HepG2 (cell line): ENCODE results near the gene KDM1B. TPM values are rescaled to one million over a fixed set of nuclear protein-coding genes. Genes with fewer than 3 reads are reported as not detected.

Experiments
- MBNL3 ChIP-seq: fragments of 250-450 bp; sonication (Bioruptor Pico); conservative IDR thresholded peaks from 2 replicates; pipeline ENCODE4 v1.8.0; 2022; ENCODE audit warnings: mild to moderate bottlenecking, inconsistent platforms
- POGZ ChIP-seq: sonication (generic); formaldehyde crosslinking; IDR thresholded peaks from 2 replicates; pipeline ENCODE4 v1.4.0; 2020; ENCODE audit warnings: mild to moderate bottlenecking, missing genetic modification reagents
- RERE ChIP-seq: IDR thresholded peaks from 2 replicates; pipeline ENCODE4 v1.6.1; 2016; ENCODE audit warnings: low read depth, missing genetic modification reagents, missing compliant biosample characterization
- TEAD3 ChIP-seq: optimal IDR thresholded peaks from 2 replicates; pipeline ENCODE3; 2016; ENCODE audit warnings: borderline replicate concordance
- USF2 ChIP-seq, 2 experiments: sonication (generic) in 1 of 2; formaldehyde crosslinking in 1 of 2; IDR thresholded peaks; 2 replicates each; pipeline versions ENCODE4 v1.5.1 to v1.6.1; 2011 to 2020; ENCODE audit warnings: borderline replicate concordance in 1 of 2, low read depth in 1 of 2, low read length in 1 of 2, mild to moderate bottlenecking in 1 of 2, missing genetic modification reagents in 1 of 2, moderate library complexity in 1 of 2
- ZBTB40 ChIP-seq, 2 experiments: fragments of 450-650 bp in 1 of 2; sonication (generic) in 1 of 2; formaldehyde crosslinking in 1 of 2; IDR thresholded peaks; 2 replicates each; pipeline versions ENCODE4 v1.6.1 to v1.8.0; 2016 to 2022; ENCODE audit warnings: antibody characterized with exemption in 1 of 2, mild to moderate bottlenecking in 1 of 2, missing genetic modification reagents in 1 of 2
- ZKSCAN8 ChIP-seq: IDR thresholded peaks from 2 replicates; pipeline ENCODE4 v1.6.1; 2016; ENCODE audit warnings: borderline replicate concordance, missing genetic modification reagents, missing compliant biosample characterization
- ZNF83 ChIP-seq: sonication (generic); formaldehyde crosslinking; IDR thresholded peaks from 2 replicates; pipeline ENCODE4 v1.4.0; 2020; ENCODE audit warnings: missing genetic modification reagents, mild to moderate bottlenecking, borderline replicate concordance
- polyA plus RNA-seq, 8 experiments: library from polyadenylated mRNA; depleted of rRNA in 3 of 8; stranded (reverse) in 7 of 8; unstranded in 1 of 8; fragments of >200 nt; fragmentation: Illumina TruSeq in 4 of 8; extraction: Trizol in 4 of 8; gene quantifications; 2 replicates each; pipeline versions ENCODE4 v1.2.1 to v1.2.3, GENCODE V29; 2011 to 2016; ENCODE audit warnings: low read depth in 4 of 8, missing spikeins in 1 of 8, mixed read lengths in 1 of 8; ENCODE audit not compliant: insufficient read depth in 1 of 8
- total RNA-seq, 5 experiments: library from RNA; depleted of rRNA; stranded (reverse); fragments of >200 nt; fragmentation: Illumina TruSeq; extraction: Trizol; gene quantifications; 2 replicates each; pipeline ENCODE4 v1.2.3, GENCODE V29; 2016; ENCODE audit warnings: low read depth in 1 of 5

KDM1B gene
- total and polyA plus RNA-seq, 2 of the 13 experiments (the other 11 are each of a cell fraction or from before 2014, with no cell fraction given) = 9.8 to 13.2 TPM

GRCh38 chr6:18155150-18155863 lies at the start of gene KDM1B (continued):
- TF ChIP-seq USF2 (IDR thresholded peaks at IDR 0.05; ENCODE audit: low read depth, low read length) = no peak
- TF ChIP-seq USF2 (CRISPR knock-in tag; IDR thresholded peaks at IDR 0.05; ENCODE audit: borderline replicate concordance) = no peak; the same call in 1 of the 2 replicates
- no peak for TF ChIP-seq RERE (CRISPR knock-in tag)
- TF ChIP-seq ZBTB40 (IDR thresholded peaks at IDR 0.05) = no peak
- TF ChIP-seq ZBTB40 (CRISPR knock-in tag; IDR thresholded peaks at IDR 0.05) = peak; percentile 38; the same call in 1 of the 2 replicates
- no peak for TF ChIP-seq ZKSCAN8 (CRISPR knock-in tag)
- TF ChIP-seq POGZ (CRISPR knock-in tag) = peak; percentile 74
- no peak for TF ChIP-seq TEAD3 (CRISPR knock-in tag)
- TF ChIP-seq ZNF83 (CRISPR knock-in tag) = no peak
- TF ChIP-seq MBNL3 = no peak
